GM21381 (cell line): Measurements from ENCODE around the gene NR1I3.

Experiments used
- ATAC-seq: cut with Tn5 transposase; IDR thresholded peaks from one replicate; pipeline ENCODE4 v1.9.1; 2021; ENCODE audit warnings: mild to moderate bottlenecking, moderate library complexity; ENCODE audit not compliant: unreplicated experiment

NR1I3 gene

DNA sequence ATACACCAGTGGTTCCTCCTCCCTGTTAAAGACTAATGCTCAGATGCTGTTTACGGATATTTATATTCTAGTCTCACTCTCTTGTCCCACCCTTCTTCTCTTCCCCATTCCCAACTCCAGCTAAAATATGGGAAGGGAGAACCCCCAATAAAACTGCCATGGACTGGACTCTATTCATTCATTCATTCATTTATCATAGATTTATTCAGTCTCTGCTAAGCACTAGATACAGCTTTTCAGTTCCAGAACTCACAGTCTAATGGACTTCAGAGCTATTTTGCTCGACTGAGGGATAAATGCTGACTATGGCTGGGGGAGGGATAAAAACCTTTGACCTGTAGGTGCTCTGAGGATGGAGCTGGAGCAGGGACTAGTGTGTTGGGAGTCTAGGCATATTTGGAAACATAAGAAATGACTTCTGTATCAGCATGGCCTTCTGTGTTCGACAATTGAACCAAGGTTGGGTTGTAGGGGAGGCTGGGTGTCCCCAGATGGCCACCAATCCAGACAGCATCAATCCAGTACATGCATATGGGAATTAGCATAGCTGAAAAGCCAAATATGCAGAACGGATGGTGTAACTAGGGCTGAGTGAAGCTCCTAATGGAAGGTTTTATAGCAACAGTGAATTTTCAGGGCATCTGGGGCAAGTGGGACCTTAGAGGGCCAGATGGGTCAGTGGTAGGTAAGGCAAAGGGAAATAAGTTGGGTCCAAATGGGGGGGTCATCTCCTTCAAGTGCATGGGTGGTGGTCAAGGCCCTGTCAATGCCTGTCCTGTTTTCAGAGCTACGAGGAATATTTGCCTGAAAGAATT, 18.7 kb downstream of the NR1I3 start:
- ATAC-seq = no peak

DNA sequence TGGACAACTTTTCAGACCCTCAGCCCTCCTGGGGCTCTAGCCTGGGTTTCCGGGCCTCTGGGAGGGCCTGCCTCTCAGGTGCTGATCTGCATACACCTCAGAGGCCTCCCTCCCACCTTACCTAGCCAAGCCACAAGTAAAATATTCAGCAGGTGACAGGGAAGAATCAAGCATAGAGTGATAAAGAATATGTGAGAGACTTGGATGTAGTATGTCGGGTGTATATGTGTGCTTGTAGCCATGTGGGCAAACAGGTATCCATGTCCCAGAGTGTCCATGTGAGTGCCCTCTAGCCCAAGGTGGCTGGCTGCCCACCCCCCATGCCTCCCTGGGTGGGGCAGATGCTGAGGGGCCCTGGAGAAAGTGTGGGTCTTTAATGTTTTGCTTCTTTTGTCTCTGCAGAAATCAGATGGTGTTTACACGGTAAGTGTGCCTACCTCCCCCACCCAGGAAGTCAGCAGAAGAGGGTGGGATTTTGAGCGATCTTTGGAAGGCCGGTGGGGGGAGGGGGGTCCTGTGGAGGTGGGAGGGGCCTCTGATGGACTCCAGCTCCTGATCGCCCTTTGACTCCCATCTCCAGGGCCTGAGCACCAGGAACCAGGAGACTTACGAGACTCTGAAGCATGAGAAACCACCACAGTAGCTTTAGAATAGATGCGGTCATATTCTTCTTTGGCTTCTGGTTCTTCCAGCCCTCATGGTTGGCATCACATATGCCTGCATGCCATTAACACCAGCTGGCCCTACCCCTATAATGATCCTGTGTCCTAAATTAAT, 19.5 kb downstream of the NR1I3 start:
- ATAC-seq = no peak

DNA sequence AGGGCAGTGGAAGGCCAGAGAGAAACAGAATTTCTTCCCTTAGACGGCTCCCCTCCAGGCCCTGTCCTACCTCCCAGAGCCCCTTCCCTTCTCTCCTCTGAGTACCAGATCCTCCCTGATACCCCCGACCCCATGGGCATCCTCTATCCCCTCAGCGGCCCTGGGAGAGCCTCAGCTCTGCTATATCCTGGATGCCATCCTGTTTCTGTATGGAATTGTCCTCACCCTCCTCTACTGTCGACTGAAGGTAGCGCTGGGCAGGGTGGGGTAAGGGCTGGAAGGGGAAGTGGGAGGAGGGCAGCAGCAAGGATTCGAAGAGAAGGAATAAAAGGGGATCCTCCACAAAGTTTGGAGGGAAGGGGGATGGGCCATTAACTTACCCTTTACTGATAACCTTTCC, 20.2 kb downstream of the NR1I3 start:
- ATAC-seq = no peak

DNA sequence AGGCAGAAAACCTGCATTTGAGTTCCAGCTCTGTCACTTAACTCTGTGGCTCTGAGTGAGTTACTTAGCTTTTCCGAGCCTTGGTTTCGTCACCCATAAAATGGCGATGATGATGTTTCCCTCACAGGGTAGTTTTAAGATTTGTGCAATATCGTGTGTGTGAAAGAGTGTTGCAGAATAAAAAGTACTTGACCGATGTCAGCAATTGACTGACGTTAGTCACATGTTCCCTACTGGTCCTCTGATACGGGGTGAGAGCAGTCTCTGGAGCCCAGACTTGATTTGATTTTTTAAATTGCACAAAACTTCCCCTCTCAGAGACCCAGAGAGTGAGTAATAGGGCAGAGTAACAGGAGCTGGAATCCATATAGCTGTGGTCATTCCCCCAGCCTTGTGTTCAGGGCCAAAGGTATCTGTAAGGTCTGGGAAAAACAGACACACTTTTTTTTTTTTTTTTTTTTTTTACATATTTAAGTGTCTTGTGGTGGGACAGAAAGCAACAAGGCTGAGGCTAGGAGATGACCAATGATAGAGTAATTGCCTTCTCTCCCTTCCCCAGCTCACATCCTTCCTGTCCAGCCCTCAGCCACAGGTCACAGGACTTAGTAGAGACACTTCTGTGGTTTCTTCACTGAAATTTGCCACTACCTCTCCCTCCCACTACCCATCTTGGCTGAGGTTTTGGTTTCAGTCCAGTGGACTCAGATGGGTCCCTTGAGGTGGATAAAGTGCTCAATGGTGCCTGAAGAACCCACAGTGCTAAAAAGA, 20.9 kb downstream of the NR1I3 start:
- peak; percentile 92 for ATAC-seq

DNA sequence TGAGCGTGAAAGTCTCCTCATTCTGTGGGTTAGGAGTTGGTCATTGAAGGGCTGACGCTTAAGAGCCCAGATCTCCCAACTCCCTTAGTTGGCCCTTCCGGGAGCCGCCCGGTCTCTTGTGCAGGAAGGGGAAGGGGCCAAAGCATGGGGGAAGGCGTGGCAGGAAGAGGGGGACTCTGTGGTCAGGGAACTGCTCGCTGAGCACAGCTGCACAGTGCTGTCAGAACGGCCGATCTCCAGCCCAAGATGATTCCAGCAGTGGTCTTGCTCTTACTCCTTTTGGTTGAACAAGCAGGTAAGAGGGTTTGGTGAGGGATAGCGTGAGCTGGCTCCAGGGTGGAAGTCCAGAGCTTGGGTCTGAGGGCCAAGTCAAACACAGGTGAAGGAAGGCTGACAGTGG, 22.9 kb downstream of the NR1I3 start, which contains the start of gene FCER1G:
FCER1G (plus strand) TSS at position 220 of the 400 bp plus-strand sequence; CDS start at position 247, 27 bp downstream.
- no peak for ATAC-seq

DNA sequence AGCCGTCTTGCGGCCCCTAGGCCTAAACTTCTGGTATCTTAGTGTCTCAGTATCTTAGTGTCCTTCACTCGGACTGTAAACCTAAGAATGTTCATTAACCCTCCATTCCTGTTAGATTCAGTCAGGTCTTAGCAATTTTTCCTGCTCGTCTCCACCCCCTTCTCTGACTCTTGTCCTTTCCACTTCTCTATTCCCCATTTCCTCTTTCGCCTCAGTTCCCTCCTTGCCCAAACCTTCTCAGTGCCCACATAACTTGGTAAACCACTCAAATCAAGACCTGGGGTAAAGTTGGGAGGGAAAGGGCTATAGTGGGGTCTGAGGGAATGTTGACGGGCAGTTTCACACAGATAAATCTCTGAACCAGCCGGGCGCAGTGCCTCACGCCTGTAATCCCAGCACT, 23.6 kb downstream of the NR1I3 start:
- ATAC-seq = no peak

DNA sequence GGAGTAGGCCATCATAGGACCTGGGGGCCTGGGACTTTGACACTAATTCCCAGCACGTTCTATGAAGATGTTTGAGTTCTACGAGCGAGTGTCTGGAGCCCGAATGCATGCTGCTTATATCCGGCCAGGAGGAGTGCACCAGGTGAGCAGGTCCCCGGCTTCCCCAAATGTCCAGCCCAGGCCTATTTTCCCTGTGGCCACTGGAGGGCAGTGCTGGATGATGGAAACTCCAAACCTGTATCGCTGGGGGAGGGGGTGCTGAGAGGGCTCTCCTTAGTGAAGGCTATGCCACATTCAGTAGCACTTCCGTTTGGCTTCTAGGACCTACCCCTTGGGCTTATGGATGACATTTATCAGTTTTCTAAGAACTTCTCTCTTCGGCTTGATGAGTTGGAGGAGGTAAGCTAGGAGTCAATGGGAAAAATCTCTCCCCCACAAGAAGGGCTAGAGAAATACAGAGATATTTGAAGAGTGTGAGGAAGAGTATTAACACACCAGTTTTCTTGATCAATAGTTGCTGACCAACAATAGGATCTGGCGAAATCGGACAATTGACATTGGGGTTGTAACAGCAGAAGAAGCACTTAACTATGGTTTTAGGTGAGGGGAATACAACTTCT, 28.1 kb downstream of the NR1I3 start:
- ATAC-seq = no peak

DNA sequence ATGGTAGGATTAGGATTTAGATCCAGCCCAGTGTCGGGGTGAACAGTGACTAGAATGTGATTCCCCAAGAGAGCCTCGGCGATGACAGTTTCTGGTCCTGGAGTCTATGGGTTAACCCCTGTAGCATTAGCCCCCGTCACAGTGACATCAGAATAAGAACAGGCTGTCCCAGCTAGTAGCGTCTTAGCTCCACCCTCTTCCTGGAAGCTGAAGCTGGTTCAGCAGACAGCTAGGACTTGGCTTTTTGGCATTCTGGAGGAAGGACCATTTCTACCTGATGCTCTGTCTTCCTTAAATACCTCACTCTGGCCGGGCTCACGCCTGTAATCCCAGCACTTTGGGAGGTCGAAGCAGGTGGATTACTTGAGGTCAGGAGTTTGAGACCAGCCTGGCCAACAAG, 30.8 kb downstream of the NR1I3 start:
- ATAC-seq = no peak

DNA sequence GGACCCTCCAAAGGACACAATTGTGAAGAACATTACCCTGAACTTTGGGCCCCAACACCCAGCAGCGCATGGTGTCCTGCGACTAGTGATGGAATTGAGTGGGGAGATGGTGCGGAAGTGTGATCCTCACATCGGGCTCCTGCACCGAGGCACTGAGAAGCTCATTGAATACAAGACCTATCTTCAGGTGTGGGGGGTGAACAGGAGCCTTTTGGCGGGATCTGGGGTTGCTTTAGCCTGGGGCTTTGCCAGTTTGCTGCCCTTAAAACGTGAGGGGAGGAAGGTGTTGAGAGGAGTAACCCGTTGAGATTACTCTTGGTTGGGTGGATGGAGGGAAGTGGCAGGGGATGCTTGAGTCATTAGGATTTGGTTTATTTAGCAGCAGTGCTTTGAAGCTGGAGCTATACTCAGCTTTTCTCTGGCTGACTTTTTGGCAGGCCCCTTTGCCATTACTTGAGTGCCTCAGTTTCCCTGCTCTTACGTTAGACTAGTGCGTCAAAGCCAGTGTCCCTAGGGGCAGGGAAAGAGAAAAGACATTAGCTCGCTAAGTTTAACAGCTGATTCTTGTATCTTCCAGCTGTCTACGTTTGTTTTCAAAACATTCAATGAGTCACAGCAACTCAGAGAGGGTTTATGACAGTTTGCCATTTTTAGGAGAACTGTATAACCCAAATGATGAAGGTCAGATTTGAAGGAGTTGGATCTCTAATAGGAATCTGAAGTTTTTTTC, 31.4 kb downstream of the NR1I3 start:
- ATAC-seq = no peak

DNA sequence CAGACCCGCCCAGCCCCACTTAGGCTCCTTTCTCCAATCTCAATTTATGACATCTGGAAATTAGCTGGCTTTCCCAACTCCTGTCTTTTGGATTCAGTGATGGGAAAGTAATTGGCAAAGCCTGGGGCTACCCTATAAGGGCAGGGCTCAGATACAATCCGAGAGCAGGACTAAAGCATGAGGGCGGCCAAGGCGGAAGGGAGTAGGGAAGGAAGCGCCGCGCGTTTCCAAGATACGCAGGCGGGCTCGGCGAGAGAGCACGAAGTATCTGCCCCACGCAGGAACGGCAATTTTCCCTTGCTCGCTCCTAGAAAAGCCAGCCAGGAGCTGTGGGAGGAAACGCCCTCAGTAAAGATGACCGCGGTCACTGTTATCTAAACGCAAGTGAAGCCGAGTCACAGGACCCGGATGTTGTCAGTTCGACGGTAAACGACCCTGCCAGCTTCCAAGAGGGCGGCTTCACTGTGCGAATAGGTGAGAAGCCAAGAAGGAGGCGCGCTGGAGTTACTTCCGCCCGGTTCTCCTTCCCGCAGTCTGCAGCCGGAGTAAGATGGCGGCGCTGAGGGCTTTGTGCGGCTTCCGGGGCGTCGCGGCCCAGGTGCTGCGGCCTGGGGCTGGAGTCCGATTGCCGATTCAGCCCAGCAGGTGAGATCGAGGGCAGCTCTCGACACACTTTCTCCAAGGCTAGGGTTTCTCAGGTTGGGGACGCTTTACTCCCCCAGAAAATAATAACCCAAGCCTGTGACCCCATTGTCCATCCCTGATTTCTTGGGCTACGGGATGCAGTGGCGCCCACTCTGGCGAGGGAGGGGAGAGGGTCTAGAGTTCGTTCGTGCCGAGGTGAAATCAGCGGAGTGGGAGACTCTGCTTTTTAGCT, 35.9 kb downstream of the NR1I3 start, which contains the start of gene NDUFS2:
NDUFS2 (plus strand) TSS at position 532 of the 877 bp plus-strand sequence; CDS start at position 551, 19 bp downstream.
- peak; percentile 95 for ATAC-seq

DNA sequence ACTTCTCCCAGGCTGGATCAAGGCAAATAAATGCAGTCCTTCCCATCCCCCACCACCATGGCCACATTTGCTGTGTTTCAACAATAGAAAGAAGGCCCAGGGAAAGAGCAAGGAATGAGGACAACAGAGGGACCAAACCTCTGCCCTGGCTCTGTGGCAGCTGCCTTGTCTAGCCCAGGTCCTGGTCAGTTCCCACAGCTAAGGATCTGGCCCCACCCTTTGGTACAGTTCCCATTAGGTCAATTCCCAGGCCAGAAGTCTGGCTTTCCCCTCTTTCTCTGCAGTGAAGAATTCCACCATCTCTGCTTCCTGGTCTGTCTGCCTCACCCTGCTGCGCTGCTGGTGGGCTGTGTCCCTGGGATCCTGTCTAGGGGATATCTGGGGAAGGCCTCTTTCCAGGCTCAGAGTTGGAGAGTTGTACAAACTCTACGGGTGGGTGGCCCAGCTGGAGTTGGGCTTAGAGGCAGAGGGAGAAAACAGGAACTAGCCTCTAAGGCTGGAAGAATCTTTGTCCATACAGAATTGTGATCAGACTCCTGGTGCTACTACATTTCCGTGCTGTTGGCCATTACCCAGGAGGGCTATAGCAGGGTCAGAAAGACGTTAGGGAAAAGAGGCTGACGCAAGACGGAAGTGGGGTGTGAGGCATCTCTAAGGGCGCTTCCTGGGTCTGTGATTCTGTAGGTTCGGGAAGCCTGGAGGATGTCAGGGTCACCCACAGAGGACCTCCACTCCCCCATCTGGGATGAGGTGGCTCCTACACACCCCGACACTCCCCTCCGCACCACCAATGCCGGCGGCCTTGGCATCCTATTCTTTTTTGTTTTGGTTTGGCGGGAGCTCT, 36.8 kb downstream of the NR1I3 start:
- ATAC-seq = no peak

DNA sequence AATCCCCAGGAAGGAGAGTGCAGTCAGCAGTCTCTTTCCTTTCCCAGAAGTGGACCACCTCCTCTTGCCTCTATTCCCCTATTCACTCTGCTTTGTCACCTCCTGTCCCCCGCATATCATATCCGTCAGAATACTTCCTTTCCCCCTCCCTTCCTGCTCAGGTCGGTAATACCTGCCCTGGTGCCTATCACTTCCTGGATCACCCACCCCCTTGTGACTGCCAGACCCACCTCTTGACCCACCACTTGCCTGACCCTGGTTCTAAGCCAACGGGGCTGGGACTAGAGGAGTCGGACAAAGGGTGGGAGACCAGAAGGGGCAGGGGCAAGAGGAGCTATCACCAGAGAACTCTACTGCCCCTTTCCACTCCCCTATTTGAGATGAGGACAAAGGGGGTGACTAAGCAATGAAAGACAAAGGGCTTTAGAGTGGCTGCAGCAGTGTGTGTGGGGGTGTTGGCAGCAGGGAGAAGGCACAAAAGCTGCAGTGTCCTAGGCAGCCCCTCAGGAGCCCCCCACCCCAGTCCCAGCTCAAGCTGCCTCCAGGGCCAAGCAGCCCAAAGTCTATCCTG, 37.5 kb downstream of the NR1I3 start:
- no peak for ATAC-seq

DNA sequence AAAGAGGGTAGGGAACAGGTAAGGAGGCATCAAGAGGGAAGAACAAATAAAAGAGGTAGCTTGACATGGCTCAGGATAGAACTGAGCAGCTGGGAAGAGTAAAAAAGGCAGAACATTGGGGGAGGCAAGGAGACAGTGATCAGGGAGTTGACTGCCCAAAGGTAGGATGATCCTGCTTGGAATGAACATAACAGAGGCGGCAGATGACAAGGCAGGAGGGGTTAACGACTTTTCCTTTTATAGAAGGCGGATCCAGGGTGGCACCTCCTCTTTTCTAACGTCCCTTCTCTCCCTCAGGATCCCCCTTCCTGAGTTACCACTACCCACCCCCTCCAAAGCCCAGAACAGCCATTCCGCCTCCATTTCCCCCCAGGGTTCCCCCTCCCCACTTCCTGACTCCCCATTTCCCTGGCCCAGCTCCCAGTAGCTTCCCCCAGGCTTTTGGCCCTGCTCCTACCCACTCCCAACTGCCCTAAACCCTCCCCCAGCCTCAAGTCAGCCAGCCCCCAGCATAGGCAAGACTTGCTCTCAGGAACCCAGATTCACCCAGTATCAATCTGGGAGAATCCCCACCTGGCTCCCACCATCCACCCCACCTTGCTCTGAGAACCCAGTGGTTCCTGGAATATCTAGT, 38.4 kb downstream of the NR1I3 start:
- no peak for ATAC-seq

DNA sequence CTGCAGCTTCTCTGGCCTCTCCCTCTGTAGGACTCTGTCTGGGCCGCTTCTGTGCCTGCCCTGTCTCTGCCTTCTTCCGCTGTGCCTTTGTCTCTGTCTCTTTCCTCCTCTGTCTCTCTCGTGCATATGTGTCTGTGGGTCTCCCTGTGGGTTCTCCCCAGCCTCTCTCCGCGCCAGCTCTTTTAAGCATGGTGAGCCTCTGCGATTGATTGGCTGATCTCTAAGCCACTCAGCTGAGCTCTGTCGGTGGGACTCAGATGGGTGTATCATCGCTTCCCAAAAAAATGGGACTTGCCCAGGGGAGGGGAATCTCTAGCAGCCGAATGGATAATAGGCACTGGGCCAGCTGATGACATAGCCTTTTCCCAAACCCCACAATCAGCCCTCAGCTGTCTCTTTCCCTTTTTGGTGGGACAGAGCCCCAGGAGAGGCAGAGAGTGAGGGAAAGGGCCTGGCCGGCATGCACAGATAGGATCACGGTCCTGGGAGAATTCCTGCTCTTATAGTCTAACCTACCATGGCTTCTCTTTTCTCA, 39.0 kb downstream of the NR1I3 start, which contains the start of gene ADAMTS4:
ADAMTS4 (minus strand) TSS at position 158 of the 535 bp plus-strand sequence. CDS start 427 bp downstream, outside the sequence.
- no peak for ATAC-seq

DNA sequence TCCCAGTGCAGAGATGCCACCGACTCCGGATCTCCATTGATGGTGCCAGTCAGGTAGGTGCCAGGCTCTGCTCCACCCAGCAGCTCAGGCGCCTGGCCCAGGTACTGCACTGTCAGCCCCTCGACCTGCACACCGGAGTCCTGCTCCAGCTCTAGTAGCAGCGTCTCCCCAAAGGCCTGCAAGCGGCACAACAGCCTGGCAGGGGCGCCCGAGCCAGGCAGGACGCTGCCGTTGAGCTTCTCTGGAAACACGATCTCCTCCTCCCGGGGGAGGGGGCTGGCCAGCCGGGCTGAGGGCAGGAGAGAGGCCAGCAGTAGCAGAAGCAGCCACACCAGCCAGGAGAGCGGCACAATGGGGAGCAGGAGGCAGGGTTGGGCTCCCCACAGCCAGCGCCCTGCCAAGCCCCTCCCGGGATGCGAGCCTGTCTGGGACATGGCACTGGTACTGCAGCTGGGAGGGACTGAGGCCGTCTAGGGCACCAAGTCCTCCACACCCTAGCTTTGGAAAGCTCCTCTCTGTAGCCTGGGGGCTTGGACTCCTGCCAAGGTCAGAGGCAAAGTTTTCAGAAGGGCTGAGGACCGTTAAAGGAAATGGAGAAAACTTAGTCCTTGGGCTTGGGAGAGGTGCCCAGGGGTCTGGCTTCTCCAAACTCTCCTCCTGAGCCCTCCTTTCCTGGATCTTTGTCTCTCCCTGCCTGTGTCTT, 39.7 kb downstream of the NR1I3 start:
- ATAC-seq = no peak

DNA sequence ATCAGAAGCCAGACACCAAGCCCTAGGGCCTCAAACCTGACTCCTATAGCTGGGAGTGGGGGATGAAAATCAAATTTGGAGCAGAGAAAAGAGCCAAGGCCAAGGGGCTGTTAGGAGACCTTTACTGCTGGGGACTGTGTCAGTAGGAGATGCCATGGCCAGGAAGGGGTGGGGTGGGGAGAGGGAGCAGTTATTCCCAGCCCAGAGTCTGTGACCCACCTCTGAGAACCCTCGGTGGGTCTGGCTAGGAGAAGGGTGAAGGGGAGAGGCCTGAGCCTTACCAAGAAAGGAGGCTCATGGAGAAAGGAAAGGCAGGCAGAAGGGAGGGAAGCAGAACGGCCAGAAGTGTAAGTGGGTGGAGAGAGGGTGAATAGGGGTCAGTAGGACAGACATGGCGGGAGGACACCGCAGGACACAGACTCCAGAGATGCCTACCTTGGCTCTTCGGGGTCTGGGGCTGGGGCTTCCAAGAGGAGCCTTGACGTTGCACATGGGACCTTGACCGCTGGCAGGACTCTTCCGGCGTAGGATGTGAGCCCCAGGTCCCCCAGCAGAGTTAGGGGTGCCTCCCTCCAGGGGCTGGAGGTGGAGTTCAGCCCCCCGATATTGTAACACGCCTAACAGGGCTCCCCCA, 40.3 kb downstream of the NR1I3 start:
- ATAC-seq = no peak
